ENCODE results near the gene CADPS2.

The CADPS2 gene

DNA sequence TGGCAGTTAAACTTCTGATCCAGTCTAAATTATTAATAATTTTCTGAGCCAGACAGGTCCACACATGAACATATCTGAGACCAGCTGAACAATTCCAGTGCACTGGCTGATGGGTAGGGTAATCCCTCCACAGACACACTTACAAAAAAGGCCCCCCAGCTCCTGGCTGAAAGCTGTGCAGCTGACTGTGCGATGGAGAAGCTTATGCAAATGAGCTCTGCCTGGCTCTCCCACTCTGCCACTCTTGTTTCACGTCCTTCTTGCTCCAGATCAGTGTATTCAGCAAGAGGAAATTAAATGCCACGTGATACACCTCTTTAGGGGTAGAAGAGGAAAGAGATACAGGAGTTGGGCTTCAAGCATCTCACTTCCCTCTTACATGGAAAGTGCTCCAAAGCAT is 505.3 kb downstream of the CADPS2 start:
- DNase-seq (ENCODE audit: low read depth in 2 of 2): no peak

DNA sequence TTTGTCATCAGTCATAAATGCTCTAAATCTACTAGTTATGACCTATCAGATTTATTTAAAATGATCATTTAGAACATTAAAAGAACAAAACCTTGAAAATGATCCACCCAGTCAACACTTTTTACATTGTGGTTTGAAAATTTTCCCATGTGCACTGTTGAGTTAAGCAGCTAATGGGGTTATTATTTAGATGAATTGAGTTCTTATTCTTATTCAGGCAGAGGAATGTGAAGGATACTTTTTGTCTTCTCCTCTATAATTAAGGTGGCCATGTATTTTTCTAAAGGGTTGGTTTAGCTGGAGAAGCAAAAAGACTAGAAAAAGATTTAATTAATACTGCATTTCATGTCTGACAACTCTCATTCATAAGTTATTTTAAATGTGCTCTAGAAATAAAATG is 506.8 kb downstream of the CADPS2 start:
- no peak for DNase-seq (ENCODE audit: low read depth in 2 of 2)

DNA sequence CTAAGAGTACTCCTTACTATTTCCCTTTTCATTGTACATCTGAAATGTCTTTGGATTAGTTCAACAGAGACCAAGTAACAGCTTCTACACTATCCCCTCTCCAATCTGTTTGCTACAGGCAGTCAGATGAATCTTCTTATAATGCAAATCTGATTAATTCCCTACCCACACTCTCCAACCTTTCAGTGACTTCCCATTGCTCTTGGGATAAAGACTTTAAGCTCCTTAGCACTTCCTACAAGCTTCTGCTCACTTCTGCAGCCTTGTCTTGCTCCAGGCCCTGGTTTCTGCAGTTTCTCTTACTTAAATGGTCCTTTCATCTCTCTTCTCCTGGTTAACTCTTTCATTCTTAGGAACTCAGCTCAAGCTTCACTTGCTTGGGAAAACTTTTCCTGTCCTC is 516.5 kb downstream of the CADPS2 start:
- DNase-seq (ENCODE audit: low read depth in 2 of 2): no peak

DNA sequence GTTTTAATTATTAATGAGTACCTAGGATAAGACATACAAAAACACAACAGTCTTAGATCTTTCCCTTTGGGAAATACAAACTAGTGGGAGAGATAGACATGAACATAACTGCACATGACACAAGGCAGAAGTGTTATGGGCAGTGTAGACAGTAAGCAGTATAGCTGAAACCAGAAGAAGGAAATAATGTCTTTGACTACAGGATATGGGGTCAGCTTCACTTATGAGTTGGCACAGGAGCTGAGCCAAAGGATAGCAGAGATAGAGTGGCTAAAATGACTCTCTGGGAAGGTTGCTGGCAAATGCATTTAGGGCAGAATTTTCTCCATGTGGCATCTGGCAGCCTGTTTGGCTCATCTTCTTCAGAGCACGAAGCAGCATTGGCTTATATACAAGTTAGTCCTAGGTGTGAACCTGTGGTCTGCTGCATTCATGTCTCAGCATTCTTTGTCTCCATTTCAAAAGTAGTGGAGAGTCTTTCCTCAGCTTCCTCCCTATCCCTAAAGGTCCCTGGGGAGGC is 521.4 kb downstream of the CADPS2 start:
- DNase-seq (ENCODE audit: low read depth in 2 of 2): no peak

DNA sequence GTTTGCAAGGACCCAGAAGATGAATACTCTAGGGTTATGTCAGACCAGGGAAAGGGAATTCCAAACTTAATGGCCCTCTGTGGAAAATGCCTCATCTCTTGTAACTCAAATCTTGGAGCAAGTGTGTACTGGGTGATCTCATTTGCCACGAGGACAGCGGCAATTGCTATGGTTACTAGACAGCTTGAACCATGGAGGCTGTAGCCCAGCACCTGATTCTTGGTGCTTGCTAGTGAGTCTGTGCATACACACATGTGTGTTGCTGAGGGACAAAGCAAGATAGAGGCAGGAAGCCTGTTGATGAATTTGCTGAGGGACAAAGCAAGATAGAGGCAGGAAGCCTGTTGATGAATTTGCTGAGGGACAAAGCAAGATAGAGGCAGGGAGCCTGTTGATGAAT is 523.1 kb downstream of the CADPS2 start:
- no peak for DNase-seq (ENCODE audit: low read depth in 2 of 2)

DNA sequence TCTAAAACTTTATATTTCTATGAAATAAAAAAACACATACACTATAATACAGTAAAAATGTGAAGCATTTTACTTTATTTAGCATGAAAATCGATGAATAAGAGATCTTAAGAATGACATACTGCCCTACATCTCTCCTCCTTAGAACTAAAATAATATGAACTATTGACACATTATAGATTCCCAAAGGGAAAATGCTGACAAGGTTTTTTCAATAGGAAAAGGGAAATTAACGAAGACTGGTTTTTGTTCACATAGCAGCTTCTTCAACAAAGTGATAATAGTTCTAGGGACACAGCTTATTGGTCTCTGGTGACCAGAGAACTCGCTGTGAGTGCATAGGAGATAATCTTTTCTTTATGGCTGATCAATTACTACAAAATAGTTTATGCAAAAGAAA is 523.8 kb downstream of the CADPS2 start:
- DNase-seq (ENCODE audit: low read depth in 2 of 2): no peak

DNA sequence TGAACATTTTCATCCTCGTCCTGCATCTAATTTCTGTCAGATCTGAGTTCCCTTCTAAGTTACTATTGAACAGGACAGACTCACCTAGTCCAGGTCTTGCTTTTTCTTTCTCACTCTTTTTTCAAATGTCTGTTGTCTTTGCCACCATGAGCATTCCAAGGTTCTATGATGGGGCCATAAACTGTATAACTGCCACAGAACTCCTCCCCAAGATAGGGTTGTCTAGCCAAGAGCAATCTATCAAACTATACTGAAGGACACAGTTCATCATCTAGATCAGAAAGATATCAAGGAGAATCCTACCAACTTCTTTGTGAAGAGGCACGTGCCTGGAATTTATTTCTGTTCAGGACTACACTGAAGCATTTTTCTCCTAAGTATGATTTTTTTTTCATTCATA is 531.6 kb downstream of the CADPS2 start:
- DNase-seq (ENCODE audit: low read depth in 2 of 2): no peak

DNA sequence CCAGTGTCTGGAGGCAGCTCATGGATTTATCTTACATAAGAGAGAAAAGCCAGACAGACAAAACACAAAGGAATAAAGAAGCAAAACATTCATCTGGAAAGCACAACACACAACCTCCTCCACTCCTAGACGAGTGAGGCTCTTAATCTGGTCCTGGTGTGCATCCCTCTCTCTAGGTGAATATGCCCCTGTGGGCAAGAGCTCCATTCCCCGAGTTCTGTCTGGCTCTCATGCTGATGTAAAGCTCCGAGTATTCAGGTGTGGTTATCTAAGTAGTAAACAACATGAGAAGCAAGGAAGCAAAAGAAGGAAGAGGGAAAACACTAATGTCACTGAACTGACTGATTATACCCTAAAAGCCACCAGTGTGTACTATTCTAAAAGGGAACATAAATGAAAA is 533.8 kb downstream of the CADPS2 start:
- DNase-seq (ENCODE audit: low read depth in 2 of 2): no peak

DNA sequence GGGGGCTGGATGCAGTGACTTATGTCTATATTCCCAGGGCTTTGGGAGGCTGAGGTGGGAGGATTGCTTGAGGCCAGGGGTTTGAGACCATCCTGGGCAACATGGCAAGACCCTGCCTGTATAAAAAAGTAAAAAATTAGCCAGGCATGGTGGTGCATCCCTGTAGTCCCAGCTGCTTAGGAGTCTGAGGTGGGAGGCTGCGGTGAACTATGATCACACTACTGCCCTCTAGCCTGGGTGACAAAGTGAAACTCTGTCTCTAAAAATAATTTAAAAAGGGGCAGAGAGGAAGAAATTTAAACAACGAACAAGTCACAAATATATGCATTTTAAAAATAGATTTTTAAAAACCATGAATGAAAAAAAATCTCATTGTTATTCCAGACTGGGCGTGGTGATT is 535.6 kb downstream of the CADPS2 start:
- DNase-seq (ENCODE audit: low read depth in 2 of 2): no peak

DNA sequence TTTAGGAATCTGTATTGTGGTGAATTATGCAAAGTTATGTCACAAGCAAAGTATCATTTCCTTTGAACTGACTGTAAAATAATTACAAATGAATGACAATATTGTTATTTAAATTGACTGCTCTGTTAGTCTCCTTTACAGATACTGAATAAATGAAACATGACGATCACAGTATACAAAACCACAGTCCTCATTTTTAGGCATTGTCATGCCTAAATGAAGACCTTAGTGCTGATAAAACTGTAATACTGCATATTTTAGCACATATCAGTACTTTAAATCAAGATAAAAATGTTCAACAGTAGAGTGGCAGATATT is 542.0 kb downstream of the CADPS2 start:
- DNase-seq (ENCODE audit: low read depth in 2 of 2): no peak

DNA sequence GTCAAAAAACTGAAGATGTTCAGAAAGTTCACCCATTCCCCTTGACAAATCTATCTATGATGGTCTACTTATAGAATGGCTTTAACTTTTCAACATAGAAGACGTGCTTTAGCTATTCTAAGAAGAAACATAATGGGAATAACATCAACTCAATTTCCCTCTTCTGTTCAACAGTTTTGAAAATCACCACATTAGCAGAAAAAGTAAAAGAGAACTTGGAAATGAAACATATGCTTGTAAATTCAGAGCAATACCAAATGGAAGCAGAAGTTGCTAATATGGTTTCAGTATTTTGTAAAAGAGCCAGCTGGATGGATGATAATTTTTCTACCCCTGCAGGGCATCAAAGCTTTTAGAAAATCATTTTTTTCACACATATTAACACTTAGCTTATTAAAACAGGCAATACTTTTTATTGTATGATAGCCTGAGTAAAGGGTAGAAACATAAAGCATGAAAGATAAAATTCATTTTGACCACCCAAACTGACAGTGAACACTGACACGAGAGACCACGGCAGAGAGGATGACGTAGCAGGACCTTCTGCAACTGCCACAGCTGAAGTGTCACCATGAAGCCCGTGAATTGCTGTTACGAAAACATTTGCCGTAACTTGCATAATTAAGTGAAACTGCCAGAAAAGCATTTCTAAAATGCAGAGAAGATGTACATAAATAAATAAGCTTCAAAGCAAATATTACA is 542.5 kb downstream of the CADPS2 start:
- no peak for DNase-seq (ENCODE audit: low read depth in 2 of 2)

DNA sequence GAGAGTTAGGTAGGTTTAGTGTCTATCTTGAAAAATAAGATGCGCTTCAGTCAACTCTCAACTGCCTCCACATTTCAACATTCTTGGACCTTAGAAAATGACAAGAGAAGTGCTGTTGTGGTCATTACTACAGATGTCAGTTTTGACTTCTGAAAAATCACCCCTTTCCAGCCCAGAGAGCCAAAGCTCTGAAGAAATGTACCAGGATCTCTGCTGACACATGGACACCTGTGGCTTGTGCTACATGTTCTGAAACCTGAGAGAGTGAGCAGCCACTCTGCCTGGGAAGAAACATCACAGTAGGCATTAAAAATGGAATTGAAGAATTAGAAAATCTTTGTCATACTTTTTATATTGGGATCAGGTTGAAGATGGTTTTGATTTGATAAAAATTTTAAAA is 545.8 kb downstream of the CADPS2 start:
- DNase-seq (ENCODE audit: low read depth in 2 of 2): no peak

DNA sequence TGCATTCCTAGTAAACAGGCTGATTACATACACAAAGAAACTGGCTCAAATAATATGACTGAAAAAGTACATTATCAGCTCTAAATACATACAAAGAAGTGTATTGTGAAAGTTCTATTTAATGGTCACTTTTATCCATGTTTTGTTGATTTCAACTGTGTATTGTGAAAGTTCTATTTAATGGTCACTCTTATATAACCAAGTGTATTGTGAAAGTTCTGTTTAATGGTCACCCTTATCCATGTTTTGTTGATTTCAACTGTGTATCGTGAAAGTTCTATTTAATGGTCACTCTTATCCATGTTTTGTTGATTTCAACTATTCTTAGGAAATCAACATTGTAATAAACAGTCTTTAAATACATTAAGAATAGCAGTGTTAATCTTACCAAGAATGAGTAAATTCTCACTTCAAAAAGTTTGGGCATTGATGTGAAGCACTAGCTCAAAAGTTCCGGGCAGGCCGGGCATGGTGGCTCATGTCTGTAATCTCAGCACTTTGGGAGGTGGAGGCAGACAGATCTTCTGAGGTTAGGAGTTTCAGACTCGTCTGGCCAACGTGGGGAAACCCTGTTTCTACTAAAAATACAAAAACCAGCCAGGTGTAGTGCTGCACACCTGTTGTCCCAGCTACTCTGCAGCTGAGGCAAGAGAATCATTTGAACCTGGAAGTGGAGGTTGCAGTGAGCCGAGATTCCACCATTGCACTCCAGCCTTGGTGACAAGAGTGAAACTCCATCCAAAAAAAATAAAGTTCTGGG is 546.9 kb downstream of the CADPS2 start:
- DNase-seq (ENCODE audit: low read depth in 2 of 2): no peak

DNA sequence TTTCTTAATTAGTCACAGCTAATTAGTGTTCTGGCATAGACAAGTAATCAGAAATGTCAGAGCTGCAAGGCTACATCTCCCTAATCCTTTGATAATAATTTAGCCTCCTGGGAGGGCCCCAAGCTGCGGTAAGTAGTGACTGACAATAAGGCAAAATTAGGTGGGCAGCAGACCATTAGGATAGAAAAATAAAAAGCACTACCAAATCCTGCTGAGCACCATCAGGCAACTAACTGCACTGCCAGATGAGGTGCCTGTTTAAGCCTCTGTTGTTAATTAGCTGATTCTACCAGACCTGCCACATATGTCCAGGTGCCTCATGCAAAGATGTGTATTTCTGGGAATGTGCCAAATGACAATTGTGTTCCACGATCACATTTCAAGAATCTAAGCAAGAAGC is 549.2 kb downstream of the CADPS2 start:
- no peak for DNase-seq (ENCODE audit: low read depth in 2 of 2)

DNA sequence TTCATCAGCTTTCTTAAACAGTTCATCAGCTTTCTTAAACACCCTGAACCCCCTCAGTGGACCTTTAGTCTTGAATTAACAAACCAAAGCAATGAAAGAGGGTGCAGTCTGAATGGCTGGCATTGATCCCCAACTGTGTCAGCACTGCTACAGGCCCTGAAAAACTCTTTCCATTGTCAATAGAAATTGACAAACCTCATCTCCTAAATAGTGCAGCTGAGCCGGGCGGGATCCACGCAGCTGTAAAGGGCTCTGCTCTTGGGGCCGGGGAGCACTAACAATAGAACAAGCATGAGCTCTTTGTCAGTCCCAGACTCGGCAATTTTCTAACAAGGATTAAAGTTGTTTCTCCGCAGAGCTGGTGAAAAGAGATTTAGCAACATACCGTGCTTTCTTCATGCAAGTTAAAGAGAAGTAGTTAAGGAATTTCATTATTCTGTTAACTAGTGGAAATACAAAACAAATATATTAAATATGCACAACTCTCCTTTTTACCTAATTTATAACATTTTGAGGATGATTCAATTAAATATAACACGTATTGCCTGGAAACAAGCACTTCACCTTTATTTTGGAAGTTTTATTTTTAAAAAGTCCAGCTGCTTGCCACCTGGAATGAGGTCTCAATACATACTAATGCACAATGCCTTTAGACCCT is 557.0 kb downstream of the CADPS2 start:
- DNase-seq (ENCODE audit: low read depth in 2 of 2): no peak

DNA sequence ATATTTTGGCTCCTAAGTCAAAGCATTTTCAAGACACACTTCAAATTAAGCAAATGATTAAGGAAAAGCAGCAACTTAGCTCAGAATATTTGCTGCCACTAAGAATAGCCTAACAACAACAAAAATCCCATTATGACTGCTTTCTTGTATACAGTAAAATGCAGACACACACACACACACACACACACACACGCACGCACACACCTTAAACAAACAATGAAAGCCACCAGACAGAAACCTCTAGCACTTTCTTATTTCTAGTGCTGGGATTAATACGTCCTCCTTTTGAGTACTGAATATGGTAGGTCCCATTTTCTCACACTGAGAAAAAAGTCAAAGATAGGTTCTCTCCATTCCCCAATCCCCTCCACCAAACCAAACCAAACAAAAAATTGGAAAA is 558.3 kb downstream of the CADPS2 start:
- DNase-seq (ENCODE audit: low read depth in 2 of 2): no peak

DNA sequence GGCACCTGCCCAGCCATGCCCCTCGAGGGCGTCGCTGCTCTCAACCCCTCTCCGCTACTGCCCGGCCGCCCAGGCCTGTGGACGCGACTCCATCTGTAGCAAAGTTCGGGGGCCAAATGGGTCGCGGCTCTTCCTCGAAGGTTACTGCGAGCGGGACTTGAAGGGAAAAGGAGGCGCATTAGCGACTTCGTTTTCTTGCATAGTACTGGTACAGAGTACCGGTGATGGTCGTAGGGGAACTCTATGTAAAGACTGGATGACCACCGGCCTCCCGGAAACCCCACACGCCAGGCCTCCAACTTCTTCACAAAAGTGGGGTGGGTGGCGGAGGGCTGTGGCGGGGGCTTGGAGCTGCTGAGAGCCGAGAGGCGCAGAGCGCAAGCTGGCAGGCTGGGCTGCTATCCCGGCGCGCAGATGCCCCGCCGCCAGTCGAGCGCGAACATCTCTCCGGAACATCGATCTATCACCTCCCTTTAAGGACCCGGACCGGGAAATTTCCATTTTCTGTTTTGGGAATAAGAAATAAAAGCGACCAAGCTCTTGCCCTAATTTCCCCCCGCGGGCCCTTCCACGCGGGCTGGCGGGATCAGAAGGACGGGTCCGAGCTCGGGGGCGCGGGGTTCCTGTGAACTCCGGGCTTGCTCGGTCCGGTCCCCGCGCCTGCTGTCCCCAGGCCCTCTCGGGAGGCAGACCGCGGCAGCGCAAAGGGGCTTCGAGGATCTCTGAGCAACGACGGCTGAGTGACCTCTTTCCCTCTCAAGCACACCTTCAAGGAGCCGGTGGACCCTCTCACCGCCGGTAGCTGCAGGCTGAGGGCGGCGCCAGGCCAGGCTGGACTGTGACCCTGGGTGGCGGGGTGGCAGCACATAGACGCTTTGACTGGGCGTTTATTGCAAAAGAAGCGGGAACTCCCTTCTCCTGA is 569.5 kb downstream of the CADPS2 start:
- DNase-seq (ENCODE audit: low read depth in 2 of 2): no peak

DNA sequence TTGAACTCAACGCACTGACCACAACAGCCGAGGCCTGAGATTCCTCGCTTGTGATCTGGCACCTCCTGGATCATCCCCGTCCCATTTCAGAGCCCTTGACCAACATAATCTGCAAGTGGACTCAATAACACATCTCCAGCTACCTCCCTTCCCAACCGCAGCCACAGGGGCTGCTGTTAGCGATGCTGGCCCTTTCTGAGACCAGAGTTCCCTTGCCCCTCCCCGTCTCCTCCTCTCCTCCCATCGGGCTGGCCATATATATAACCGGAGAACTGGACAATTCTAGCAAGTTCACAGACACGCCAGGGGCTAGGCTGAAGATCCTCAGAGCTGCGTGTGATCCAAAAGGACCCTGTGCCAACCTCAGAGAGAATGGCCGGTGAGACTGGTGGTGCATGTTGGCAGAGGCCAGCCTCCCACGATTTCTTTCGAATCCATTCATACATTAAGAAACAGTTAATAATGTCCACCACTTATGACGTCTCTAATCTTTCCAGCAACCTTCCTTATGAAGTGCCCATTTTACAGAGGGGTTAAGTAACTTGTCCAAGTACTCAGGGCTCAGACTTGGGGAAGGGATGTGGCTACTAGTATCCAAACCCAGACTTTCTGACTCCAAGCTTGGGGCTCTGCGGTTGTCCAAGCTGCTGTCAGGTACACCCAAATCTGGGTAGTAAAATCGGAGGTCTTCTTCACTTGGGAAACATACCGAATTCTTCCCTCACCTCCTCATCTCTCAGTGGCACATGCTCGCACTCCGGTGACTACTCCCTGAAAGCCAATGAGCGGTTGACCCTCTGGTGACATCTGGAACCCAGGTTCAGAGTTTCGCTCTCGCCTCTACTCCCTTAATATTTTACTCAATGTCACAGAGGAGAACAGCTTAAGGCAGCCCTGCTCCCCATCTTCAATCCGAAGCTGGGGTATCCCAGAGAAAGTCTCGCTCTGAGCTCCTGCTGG is 570.5 kb downstream of the CADPS2 start:
- DNase-seq (ENCODE audit: low read depth in 2 of 2): no peak

DNA sequence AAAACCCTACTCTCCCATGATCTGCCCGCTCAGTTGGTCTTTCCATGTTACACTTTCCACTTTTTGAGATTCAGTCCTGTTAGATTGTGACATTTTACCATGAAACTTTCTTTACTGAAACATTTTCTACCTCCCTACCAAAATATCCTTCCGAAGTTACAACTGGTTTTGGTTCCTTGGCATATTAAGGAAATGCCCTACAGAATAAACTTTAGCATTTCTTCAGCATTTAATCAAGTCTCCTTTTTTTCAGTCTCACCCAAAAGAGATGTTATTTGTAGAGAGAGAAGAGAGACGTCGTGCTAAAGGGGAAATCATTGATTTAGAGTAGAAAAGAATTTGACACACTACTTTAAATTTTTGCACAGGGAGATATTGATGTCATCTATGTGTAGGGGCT is 572.0 kb downstream of the CADPS2 start:
- DNase-seq (ENCODE audit: low read depth in 2 of 2): no peak

DNA sequence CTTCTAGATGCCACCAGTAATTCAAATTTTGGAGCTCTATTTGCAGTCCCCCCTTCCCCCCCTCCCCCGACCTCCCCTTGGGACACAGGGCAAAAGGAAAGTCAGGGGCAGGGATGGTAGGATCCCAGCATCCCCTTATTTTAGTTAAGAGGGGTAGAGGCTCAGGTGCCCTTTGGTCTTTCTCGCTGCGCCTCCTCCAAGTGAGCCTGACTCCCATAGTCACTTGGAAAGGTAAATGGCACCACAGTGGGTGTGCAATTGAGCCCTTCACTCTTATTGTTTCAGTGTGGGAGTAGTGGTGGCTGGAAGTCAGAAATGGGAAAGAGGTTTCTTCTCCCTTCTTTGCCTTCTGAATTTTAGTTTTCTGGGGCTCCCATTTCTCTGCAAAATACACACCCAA is 573.5 kb downstream of the CADPS2 start:
- DNase-seq (ENCODE audit: low read depth in 2 of 2): no peak
